Measurements from ENCODE around the gene USH1C.

USH1C gene

DNA sequence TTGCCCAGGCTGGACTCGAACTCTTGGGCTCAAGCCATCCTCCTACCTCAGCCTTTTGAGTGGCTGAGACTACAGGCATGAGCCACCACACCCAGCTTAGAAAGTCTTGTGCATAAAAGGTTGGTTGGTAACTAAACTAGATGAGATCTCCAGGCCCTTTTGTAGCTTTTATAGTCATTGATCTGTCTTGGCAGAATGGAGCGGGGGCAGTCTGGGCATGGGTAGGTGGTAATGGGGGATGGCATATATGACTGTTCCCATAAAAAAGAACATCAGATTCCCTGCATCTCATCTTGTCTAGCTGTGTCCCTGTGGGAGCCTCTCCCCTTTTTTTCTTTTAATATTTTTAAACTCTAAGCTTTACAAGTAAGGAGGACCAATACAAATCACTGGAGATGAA, 97.7 kb downstream of the USH1C start:
- Histone ChIP-seq H4K20me1 (ENCODE audit: insufficient read depth, low read length) (no peaks in the 10 kb centered on the region), H3K36me3 (replicated peaks; ENCODE audit: low read depth, low read length) (no peaks in the 10 kb centered on the region), H3K9ac (ENCODE audit: low read length) (no peak overlapping the region), H3K4me1 (ENCODE audit: low read length) (no peaks in the 10 kb centered on the region), H3K4me3 (ENCODE audit: low read length) (no peak overlapping the region), H3K27me3 (ENCODE audit: low read depth, low read length) (peaks cover 9% of the 10 kb centered on the region), H3K79me2 (ENCODE audit: low read length) (no peaks in the 10 kb centered on the region), H3K4me2 (ENCODE audit: low read length) (no peak overlapping the region), H3K9me3 (ENCODE audit: insufficient read depth, low read length) (no peaks in the 10 kb centered on the region), H3K27ac (ENCODE audit: low read length) (no peak overlapping the region), H2AFZ (ENCODE audit: low read depth, low read length) (no peak overlapping the region)
- no peak for TF ChIP-seq EZH2phosphoT487 (IDR thresholded peaks at IDR 0.05; ENCODE audit: low read depth)
- TF ChIP-seq, protein P1, sequence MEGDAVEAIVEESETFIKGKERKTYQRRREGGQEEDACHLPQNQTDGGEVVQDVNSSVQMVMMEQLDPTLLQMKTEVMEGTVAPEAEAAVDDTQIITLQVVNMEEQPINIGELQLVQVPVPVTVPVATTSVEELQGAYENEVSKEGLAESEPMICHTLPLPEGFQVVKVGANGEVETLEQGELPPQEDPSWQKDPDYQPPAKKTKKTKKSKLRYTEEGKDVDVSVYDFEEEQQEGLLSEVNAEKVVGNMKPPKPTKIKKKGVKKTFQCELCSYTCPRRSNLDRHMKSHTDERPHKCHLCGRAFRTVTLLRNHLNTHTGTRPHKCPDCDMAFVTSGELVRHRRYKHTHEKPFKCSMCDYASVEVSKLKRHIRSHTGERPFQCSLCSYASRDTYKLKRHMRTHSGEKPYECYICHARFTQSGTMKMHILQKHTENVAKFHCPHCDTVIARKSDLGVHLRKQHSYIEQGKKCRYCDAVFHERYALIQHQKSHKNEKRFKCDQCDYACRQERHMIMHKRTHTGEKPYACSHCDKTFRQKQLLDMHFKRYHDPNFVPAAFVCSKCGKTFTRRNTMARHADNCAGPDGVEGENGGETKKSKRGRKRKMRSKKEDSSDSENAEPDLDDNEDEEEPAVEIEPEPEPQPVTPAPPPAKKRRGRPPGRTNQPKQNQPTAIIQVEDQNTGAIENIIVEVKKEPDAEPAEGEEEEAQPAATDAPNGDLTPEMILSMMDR (IDR thresholded peaks at IDR 0.05; ENCODE audit: low read depth, low read length) = no peak

DNA sequence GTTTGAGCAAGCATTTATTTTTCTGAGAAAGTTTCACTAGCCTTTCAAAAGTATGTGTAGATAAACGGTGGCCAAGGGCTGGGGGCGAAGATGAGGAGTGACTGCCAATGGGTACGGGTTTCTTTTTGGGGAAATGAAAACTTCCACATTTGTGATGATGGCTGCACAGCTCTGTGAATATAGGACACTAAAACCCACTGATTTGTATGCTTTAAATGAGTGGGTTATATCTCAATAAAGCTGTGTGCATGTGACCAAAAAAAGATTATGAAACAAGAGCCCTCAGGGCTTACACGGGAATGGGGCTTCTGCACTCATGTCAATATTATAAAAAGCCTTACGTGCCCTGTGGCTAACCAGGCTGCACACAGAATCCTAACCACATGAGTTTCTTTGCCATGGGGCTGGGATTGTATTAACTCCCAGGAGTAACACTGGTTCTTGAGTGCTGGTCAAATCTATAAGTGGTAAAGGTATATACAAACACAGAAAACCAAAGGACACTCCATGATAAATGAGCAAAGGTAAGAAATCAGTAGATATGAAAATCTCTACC, 98.9 kb downstream of the USH1C start:
- Histone ChIP-seq H3K4me3 (ENCODE audit: low read length) (no peak overlapping the region), H3K27ac (ENCODE audit: low read length) (no peak overlapping the region), H2AFZ (ENCODE audit: low read depth, low read length) (no peak overlapping the region), H3K27me3 (ENCODE audit: low read depth, low read length) (peaks cover 8% of the 10 kb centered on the region), H3K36me3 (replicated peaks; ENCODE audit: low read depth, low read length) (no peaks in the 10 kb centered on the region), H3K9me3 (ENCODE audit: insufficient read depth, low read length) (no peaks in the 10 kb centered on the region), H3K79me2 (ENCODE audit: low read length) (no peaks in the 10 kb centered on the region), H3K9ac (ENCODE audit: low read length) (no peak overlapping the region), H4K20me1 (ENCODE audit: insufficient read depth, low read length) (no peaks in the 10 kb centered on the region), H3K4me1 (ENCODE audit: low read length) (no peaks in the 10 kb centered on the region), H3K4me2 (ENCODE audit: low read length) (no peak overlapping the region)
- no peak for TF ChIP-seq EZH2phosphoT487 (IDR thresholded peaks at IDR 0.05; ENCODE audit: low read depth)
- TF ChIP-seq, protein P1 (IDR thresholded peaks at IDR 0.05; ENCODE audit: low read depth, low read length) = no peak

- Histone ChIP-seq H3K9me3 (ENCODE audit: insufficient read depth, low read length) (no peaks in the 10 kb centered on the region), H3K9ac (ENCODE audit: low read length) (no peak overlapping the region), H3K79me2 (ENCODE audit: low read length) (no peaks in the 10 kb centered on the region), H3K4me1 (ENCODE audit: low read length) (no peaks in the 10 kb centered on the region), H3K4me2 (ENCODE audit: low read length) (no peak overlapping the region), H3K36me3 (replicated peaks; ENCODE audit: low read depth, low read length) (no peaks in the 10 kb centered on the region), H2AFZ (ENCODE audit: low read depth, low read length) (no peak overlapping the region), H3K27ac (ENCODE audit: low read length) (no peak overlapping the region), H4K20me1 (ENCODE audit: insufficient read depth, low read length) (no peaks in the 10 kb centered on the region), H3K27me3 (ENCODE audit: low read depth, low read length) (peaks cover 12% of the 10 kb centered on the region), H3K4me3 (ENCODE audit: low read length) (no peak overlapping the region)
- TF ChIP-seq EZH2phosphoT487 (IDR thresholded peaks at IDR 0.05; ENCODE audit: low read depth) = no peak
- TF ChIP-seq, protein P1 (IDR thresholded peaks at IDR 0.05; ENCODE audit: low read depth, low read length) = no peak
These were observed 100.1 kb downstream of the USH1C start for GRCh38 chr11:17443926-17444690.

All from OCI-LY3 (cell line).